ENCODE data around the gene C1orf185. TPM values are rescaled to one million over a fixed set of nuclear protein-coding genes. Genes with fewer than 3 reads are reported as not detected.

Gene C1orf185
- total RNA-seq, 1 donor from 2014 or later: not detected

DNA sequence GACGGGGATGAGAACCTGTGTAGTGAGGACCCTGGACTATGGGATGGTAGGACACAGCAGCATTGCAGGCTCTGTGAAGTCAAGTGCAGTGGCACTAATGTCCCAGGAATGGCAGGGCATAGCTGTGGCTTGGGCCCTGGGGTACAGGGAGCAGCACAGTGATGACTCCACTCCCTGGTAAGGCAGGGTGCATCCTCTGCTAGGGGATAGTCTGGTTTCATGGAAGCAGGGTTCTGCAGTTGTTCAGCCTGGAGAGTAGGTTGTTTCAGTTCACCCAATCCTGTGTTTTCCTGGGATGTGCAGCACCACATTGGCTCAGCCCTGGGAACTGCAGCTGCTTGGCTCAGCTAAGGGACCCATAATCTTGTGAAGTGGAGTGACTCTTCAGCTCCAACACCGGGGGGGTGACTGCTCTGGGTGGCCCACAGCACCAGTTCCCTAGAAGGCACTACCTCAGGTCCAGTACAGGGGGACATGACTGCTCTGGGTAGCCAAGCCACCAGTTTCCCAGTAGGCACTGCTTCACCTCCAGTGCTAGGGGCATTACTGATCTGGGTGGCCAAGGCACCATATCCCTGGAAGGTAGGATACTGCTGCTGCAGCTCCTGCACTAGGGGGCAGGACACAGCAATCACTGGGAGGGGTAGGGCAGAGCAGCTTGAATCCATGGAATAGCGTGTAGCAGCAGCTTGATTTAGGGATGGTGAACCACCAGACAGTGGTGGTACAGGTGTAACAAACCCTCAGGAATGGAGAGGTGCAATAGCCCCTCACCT, 15.3 kb upstream of the C1orf185 start:
- Mint-ChIP-seq H3K9me3 (ENCODE audit: unreplicated experiment) (no peaks in the 10 kb centered on the region), H3K27ac (ENCODE audit: unreplicated experiment) (no peak overlapping the region), H3K27me3 (ENCODE audit: unreplicated experiment) (peaks cover 37% of the 10 kb centered on the region), H3K4me3 (ENCODE audit: unreplicated experiment) (no peak overlapping the region), H3K4me1 (ENCODE audit: unreplicated experiment) (no peaks in the 10 kb centered on the region), H3K36me3 (ENCODE audit: unreplicated experiment) (no peaks in the 10 kb centered on the region)
- DNase-seq (ENCODE audit: extremely low spot score, unreplicated experiment): no peak
- TF ChIP-seq, protein P1, sequence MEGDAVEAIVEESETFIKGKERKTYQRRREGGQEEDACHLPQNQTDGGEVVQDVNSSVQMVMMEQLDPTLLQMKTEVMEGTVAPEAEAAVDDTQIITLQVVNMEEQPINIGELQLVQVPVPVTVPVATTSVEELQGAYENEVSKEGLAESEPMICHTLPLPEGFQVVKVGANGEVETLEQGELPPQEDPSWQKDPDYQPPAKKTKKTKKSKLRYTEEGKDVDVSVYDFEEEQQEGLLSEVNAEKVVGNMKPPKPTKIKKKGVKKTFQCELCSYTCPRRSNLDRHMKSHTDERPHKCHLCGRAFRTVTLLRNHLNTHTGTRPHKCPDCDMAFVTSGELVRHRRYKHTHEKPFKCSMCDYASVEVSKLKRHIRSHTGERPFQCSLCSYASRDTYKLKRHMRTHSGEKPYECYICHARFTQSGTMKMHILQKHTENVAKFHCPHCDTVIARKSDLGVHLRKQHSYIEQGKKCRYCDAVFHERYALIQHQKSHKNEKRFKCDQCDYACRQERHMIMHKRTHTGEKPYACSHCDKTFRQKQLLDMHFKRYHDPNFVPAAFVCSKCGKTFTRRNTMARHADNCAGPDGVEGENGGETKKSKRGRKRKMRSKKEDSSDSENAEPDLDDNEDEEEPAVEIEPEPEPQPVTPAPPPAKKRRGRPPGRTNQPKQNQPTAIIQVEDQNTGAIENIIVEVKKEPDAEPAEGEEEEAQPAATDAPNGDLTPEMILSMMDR (IDR thresholded peaks at IDR 0.05): no peak

DNA sequence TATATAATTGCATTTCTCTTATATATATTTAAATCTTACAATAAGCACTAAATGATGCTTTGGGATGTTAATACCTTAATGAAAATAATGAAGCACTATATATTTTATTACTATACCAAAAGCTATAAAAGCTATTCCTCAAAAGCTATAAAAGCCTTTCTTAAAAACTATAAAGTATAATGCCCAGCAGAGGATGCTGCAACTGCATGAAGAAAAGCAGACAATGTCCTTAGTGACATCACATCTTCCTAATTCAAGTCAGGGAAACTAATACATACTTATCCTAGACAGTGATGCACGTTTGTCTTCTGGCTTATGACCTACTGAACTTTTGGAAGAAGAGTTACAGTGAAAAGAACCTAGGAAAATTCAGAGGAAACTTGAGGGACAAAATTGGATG, 13.6 kb upstream of the C1orf185 start:
- DNase-seq (ENCODE audit: extremely low spot score, unreplicated experiment): no peak
- Mint-ChIP-seq H3K9me3 (ENCODE audit: unreplicated experiment) (no peaks in the 10 kb centered on the region), H3K4me3 (ENCODE audit: unreplicated experiment) (no peak overlapping the region), H3K27me3 (ENCODE audit: unreplicated experiment) (peaks cover 30% of the 10 kb centered on the region), H3K4me1 (ENCODE audit: unreplicated experiment) (no peaks in the 10 kb centered on the region), H3K36me3 (ENCODE audit: unreplicated experiment) (no peaks in the 10 kb centered on the region), H3K27ac (ENCODE audit: unreplicated experiment) (no peak overlapping the region)
- TF ChIP-seq, protein P1 (IDR thresholded peaks at IDR 0.05): peak; percentile 23

DNA sequence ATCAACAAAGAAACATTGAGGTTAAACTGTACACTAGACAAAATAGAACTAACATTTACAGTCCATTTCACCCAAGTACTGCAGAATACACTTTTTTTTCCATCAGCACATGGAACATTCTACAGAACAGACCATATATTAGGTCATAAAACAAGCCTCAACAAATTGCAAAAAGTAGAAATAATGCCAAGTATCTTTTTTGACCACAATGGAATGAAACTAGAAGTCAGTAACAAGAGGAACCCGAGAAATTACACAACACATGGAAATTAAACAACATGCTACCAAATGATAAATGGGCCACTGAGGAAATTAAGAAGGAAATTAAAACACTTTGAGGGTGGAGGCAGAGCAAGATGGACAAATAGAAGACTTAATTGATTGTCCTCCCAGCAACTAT, 8.4 kb upstream of the C1orf185 start:
- Mint-ChIP-seq H3K27ac (ENCODE audit: unreplicated experiment) (no peak overlapping the region), H3K27me3 (ENCODE audit: unreplicated experiment) (peaks cover 45% of the 10 kb centered on the region), H3K4me1 (ENCODE audit: unreplicated experiment) (no peaks in the 10 kb centered on the region), H3K4me3 (ENCODE audit: unreplicated experiment) (no peak overlapping the region), H3K9me3 (ENCODE audit: unreplicated experiment) (no peaks in the 10 kb centered on the region), H3K36me3 (ENCODE audit: unreplicated experiment) (no peaks in the 10 kb centered on the region)
- TF ChIP-seq, protein P1 (IDR thresholded peaks at IDR 0.05): no peak
- no peak for DNase-seq (ENCODE audit: extremely low spot score, unreplicated experiment)

DNA sequence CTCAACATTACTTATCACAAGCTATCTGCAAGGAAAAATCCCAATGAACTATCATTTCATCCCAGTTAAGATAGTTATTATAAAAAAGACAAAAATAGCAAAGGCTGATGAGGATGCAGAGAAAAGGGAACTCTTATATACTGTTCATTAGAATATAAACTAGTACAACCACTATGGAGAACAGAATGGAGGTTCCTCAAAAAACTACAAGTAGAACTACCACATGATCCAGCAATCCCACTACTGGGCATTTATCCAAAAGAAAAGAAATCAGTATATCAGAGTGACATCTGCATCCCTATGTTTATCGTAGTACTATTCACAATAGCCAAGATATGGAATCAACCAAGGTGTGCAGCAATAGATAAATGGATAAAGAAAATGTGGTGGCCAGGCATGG, 4.9 kb upstream of the C1orf185 start:
- H3K27me3 Mint-ChIP-seq (ENCODE audit: unreplicated experiment): peaks cover 49% of the 10 kb centered on the region
- no peak for DNase-seq (ENCODE audit: extremely low spot score, unreplicated experiment)
- H3K27ac Mint-ChIP-seq (ENCODE audit: unreplicated experiment): no peak overlapping the region
- H3K9me3 Mint-ChIP-seq (ENCODE audit: unreplicated experiment): no peaks in the 10 kb centered on the region
- no peak overlapping the region for H3K4me3 Mint-ChIP-seq (ENCODE audit: unreplicated experiment)
- H3K4me1 Mint-ChIP-seq (ENCODE audit: unreplicated experiment): no peaks in the 10 kb centered on the region
- H3K36me3 Mint-ChIP-seq (ENCODE audit: unreplicated experiment): no peaks in the 10 kb centered on the region
- TF ChIP-seq, protein P1 (IDR thresholded peaks at IDR 0.05): no peak

DNA sequence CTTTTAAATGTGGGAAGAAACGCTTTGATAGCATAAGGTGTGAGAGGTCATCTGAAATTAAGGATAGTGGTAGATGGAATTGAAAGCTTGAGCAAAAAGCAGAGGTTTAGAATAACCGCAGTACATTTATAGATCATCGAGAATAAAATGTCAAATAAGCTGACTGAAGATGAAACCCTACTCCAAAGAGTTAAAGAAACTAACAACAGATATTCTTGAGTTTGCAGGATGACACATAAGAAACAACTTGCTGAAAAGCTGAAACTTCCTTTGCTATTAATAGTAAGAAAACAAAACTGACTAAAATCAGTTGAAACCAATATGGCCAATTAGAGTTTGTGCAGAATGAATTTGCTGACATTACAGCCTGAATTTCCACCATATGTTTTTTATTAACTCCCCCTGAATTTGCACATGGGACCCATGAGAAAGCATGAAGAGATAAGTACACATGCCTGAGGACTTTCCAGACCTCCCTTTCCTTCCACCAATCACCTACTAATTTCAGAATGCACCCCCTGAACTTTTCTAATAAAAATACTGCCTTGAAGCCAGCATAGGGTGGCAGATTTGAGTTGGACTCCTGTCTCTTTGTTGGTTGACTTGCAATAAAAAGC, 1.7 kb upstream of the C1orf185 start:
- no peak for DNase-seq (ENCODE audit: extremely low spot score, unreplicated experiment)
- H3K9me3 Mint-ChIP-seq (ENCODE audit: unreplicated experiment): no peaks in the 10 kb centered on the region
- no peaks in the 10 kb centered on the region for H3K4me1 Mint-ChIP-seq (ENCODE audit: unreplicated experiment)
- TF ChIP-seq, protein P1 (IDR thresholded peaks at IDR 0.05): no peak
- peaks cover 42% of the 10 kb centered on the region for H3K27me3 Mint-ChIP-seq (ENCODE audit: unreplicated experiment)
- H3K4me3 Mint-ChIP-seq (ENCODE audit: unreplicated experiment): no peak overlapping the region
- H3K27ac Mint-ChIP-seq (ENCODE audit: unreplicated experiment): no peak overlapping the region
- H3K36me3 Mint-ChIP-seq (ENCODE audit: unreplicated experiment): no peaks in the 10 kb centered on the region
